ENCODE measurements around the gene NAV1.
A peak's percentile ranks its signal among the peaks of the same experiment; 100 is the strongest.
"Not testable (repeated sequence)": the region's sequence is repeated elsewhere in the genome, so short reads cannot be mapped to it uniquely, and the experiment has no call there.

Gene NAV1

DNA sequence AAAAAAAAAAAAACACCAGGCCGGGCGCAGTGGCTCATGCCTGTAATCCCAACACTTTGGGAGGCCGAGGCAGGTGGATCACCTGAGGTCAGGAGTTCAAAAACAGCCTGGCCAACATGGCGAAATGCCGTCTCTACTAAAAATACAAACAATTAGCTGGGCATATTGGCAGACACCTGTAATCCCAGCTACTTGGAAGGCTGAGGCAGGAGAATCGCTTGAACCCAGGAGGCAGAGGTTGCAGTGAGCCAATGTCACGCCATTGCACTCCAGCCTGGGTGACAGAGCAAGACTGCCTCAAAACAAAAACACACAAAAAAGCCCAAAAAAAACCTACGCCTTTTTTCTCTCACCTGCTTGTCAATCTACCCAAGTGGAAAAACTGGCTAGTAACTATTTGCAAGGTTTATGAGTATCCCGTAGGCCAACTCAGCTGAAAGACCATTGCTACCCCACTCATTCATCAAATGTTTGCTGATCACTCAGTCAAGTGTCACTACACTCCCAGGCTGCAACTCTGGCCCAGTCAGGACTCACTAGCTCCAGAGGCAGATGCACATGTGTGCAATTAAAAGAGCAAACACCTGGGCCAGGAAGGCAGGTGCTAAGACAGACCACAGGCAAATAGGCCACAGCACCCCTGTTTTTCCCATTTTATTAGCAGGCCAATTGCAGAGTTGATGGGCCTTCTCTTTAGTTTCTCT lies 34.0 kb upstream of the NAV1 start:
- DNase-seq, result no peak

DNA sequence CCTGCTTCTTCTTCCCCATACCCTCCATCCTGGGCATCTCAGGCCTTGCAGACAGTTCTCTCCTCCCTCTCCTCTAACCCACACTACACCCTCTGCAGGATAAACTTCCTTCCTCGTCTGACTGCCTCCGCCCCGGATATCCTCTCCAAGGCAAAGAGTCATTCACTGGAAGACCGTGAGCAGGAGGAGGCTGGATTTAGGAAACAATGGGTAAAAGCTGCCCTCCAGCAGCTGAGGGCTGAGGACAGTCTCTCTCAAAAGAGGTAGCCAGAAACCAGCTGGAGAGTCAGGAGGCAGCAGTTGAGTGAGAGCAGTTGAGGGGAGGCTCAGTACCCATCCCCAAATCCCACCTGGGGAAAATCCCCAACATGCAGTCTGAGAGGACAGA lies 33.4 kb upstream of the NAV1 start:
- DNase-seq, result peak; percentile 33

GRCh38 chr1:201506092-201506491 lies 32.8 kb upstream of the NAV1 start:
- no peak for DNase-seq

DNA sequence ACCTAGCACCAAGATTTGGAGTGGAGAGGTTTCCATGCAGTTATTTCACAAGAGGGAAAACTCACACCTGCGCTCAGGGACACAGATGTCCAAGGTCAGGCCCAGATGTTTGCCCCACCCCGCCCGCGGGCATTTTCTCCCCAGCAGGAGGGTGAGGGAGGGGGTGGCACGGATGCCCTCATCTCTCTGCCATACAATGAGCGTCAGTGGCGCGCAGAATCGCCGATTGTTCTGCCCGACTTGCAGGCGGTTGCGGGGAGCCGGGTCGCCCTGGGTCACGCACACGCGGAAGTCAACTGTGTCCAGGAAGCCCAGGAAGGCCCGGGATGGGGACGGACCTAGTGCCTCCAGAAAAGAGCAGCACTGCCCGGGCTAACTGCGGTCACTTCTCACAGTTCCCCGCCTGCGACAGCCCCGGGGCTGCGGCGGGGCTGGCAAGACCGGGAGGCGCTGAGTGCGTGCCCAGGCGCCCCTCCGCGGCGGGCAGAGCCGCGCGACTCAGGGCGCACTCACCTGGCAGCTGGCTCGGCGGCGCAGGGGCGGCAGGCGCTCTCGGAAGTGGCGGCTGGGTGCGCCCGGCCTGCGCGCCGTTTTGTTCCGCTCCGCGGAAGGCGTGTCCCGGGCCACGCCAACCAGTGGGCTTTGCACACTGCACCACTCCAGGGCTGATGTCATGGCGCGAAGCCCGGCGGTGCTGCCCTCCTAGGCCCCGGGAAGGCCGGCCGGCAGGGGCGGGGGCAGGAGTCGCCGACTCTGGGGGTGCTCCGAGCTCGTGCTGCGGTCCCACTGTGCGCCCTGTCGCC lies 32.2 kb upstream of the NAV1 start, which contains the start of gene CSRP1:
Gene CSRP1 (minus strand): TSS at position 567 of the 803 bp plus-strand sequence. CDS start 10,820 bp downstream, outside the sequence.
- peak; percentile 94 for DNase-seq

GRCh38 chr1:201507360-201507675 lies 31.6 kb upstream of the NAV1 start:
- DNase-seq, result no peak

- no peak for DNase-seq
Observed at GRCh38 chr1:201508809-201509208, 30.1 kb upstream of the NAV1 start.

DNA sequence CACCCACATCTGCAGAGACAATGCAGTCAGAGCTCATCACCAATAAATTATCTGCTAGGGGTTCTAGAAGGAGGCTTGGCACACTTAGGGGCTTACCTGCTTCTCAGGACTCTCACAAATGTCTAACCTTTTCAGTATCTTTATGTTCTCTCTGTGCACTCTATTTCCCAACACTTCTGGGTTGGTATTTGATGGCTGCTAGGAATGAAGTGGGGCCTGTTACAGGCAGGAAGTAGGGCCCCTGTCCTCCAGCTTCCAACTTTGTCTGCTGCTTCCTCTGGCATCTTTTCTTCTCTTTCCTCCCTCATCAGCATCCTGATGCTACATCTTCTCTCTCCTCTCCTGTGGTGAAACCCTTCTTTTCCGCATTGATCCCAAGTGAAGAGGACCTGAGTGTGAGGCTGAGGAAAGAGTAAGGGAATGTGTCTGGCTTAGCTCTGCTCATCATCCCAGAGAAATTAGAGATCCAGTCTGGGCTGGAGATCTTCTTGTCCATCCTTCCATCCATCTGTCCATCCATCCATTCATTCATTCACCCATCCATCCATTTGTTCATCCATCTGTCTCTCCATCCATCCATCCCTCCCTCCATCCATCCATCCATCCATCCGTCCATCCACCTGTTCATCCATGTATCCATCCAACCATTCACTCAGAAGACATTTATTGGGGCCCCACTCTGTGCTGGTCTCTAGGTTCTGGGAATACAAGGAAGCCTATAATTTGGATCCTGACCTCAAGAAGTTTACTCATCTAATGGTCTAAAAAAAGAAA lies 29.1 kb upstream of the NAV1 start:
- DNase-seq, result no peak

DNA sequence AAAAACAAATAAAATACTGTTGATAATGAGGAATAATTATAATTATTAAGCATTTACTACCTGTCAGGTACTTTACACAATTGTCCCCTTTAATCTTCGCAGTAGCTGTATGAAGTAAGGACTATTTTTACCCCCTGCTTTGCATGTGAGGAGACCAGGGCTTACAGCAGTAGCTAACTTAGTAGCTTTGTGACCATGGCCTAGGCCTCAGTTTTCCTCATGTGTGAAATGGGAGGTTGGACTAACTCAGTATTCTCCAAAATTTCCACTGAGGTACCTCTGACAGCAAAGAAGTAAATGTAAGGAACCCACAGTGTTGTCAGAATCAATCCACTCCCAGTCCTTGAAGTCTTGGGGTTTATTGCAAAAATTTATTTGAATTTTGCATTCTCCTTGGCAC lies 28.2 kb upstream of the NAV1 start:
- DNase-seq, result no peak

- DNase-seq, result no peak
Observed at GRCh38 chr1:201511396-201511940, 27.5 kb upstream of the NAV1 start.

- peak; percentile 69 for DNase-seq
Observed at GRCh38 chr1:201511941-201512539, 26.9 kb upstream of the NAV1 start.

DNA sequence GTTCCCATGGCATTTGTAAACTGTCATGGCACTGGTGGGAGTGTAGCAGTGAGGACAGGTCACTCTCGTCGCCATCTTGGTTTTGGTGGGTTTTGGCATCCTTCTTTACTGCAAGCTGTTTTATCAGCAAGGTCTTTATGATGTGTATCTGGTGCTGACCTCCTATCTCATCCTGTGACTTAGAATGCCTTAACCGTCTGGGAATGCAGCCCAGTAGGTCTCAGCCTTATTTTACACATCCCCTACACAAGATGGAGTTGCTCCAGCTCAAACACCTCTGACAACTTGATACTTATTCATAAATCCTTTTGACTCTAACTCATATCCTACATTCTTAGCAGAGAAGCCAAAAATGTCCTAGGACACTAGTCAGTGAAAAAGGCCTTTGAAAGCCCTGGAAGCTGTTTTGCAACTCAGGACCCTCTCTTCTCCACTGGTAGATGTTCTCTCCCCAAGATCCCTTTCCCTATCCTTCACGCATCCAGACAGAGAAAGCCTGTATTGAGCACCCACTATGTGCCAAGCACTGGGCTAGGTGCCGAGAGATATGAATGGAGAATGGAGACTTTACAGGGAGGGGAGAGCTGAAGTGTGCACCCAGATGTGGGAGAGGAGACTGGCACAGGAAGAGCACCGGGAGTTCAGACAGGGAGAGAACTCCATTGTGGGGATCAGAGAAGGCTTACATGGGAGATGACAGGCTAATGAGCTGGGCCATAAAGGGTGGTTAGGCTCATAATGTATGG lies 25.3 kb upstream of the NAV1 start:
- DNase-seq, result no peak

DNA sequence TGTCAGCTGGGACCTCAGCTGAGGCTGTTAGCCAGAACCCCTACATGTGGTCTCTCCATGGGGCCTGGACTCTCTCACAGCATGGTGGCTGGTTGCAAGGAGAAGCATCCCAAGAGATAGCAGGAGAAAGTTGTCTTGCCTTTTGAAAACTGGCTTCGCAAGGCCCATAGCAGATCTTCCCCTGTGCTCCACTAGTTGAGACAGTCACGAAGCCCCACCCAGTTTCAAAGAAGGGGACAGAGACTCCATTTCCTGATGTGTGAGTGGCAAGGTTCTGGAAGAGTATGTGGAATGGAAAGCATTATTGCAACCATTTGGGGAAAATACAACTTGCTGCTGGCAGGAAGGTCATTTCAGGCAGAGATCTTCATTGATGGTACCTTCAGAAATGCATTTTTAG lies 24.5 kb upstream of the NAV1 start:
- peak; percentile 36 for DNase-seq

DNA sequence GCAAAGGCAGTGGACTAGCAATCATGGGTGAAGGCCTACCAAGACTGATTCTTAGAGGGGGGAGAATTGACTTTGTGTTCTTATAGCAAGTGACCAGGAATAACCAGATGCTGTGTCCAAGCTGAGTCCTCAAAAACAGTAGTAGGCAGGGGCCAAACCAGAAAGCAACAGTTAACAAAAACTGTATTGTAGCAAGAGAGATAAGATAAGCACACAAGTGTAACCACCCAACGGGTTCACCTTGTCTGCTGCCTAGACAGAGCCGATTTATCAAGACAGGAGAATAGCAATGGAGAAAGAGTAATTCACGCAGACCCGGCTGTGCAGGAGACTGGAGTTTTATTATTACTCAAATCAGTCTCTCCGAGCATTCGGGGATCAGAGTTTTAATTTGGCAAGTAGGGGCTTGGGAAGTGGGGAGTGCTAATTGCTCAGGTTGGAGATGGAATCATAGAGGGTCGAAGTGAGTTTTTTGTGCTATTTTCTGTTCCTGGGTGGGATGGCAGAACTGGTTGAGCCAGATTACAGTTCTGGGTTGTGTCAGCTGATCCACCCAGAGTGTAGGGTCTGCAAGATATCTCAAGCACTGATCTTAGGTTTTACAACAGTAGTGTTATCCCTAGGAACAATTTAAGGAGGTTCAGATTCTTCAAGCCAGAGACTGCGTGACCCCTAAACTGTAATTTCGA lies 23.7 kb upstream of the NAV1 start:
- peak; percentile 58 for DNase-seq

GRCh38 chr1:201515895-201516294 lies 23.0 kb upstream of the NAV1 start:
- DNase-seq, result peak; percentile 82

DNA sequence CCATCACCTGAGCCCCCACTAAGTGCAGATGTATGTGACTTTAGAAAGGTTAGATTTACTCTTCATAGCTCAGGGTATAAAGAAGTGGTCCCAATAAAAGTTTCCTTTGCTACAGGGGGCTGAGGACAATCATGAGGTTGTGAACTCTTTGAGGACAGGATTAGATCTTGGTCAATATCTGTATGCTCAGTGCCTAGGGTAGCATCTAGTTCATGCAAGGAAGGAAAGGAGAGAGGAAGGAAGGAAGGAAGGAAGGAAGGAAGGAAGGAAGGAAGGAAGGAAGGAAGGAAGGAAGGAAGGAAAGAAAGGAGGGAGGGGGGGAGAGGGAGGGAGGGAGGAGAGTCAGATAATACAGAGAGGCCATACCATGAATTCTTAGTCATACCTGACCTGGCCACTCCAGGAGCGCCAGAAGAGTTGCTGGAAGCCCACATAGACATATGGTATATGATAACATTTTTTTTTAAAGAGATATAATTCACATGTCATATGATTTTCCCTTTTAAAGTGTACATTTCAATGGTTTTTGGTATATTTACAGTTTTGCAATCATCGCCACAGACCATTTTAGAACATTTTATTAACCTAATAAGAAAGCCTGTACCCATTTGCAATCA lies 22.3 kb upstream of the NAV1 start:
- DNase-seq, result peak; percentile 33

- DNase-seq, result no peak
Observed at GRCh38 chr1:201517631-201518030, 21.3 kb upstream of the NAV1 start.

GRCh38 chr1:201518071-201518470 lies 20.9 kb upstream of the NAV1 start:
- no peak for DNase-seq

GRCh38 chr1:201520046-201520575 lies 18.8 kb upstream of the NAV1 start:
- not testable (repeated sequence) for DNase-seq

DNA sequence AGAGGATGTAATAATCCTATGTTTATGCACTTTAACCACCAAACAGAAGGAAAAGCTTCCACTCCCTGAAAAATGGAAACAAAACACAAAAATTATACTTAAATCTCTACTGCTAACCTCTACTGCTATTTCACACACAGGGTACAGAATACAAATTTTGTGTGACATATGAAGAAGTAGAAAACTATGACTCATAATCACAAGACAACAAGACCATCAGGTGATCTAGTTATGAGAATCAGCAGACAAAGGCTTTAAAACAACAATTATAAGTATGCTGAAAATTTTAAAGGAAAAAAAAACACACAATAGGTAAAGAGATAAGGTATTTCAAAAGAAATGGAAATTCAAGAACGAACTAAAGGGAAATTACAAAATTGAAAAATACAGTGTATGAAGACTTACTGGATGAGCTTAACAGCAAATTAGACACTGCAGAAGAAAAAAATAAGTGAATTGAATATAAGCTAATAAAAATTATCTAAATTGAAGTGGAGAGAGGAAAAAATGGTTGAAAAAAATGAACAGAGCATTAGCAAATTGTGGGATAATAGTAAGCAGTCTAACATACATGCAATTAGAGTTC lies 13.6 kb upstream of the NAV1 start:
- DNase-seq, result no peak

- DNase-seq, result no peak
Observed at GRCh38 chr1:201527879-201528278, 11.0 kb upstream of the NAV1 start.
